K562 (cell line): ENCODE measurements around the gene NECTIN1. TPM values are rescaled to one million over a fixed set of nuclear protein-coding genes. Genes with fewer than 3 reads are reported as not detected.

Experiments used
- BCLAF1 ChIP-seq, 2 experiments: fragments of 450-650 bp in 1 of 2; IDR thresholded peaks; 2 replicates each; pipeline ENCODE4 v1.6.1; 2011 to 2017; ENCODE audit warnings: low read depth in 2 of 2, antibody characterized with exemption in 1 of 2, borderline replicate concordance in 1 of 2, low read length in 1 of 2, mild to moderate bottlenecking in 1 of 2, mixed read lengths in 1 of 2; ENCODE audit not compliant: control insufficient read depth in 1 of 2
- E2F4 ChIP-seq: sonication (generic); formaldehyde crosslinking; IDR thresholded peaks from 2 replicates; pipeline ENCODE4 v1.8.0; 2022; ENCODE audit warnings: mild to moderate bottlenecking, low read depth, missing genetic modification reagents
- MEF2A ChIP-seq: IDR thresholded peaks from 2 replicates; pipeline ENCODE4 v1.6.1; 2011; ENCODE audit warnings: low read depth, mild to moderate bottlenecking, low read length, moderate library complexity; ENCODE audit not compliant: control insufficient read depth
- RCOR1 ChIP-seq, 2 experiments: IDR thresholded peaks; 2 replicates each; pipeline ENCODE4 v1.6.1; 2012; ENCODE audit warnings: low read depth in 2 of 2, low read length in 2 of 2, borderline replicate concordance in 1 of 2, improper control_type of control experiment in 1 of 2
- SFPQ ChIP-seq: fragments of 200-400 bp; formaldehyde crosslinking; IDR thresholded peaks from 2 replicates; pipeline ENCODE4 v1.6.1; 2017; ENCODE audit warnings: mild to moderate bottlenecking, low read depth, low read length, moderate library complexity
- SREBF1 ChIP-seq: fragments of 150-350 bp; IDR thresholded peaks from 2 replicates; pipeline ENCODE4 v1.6.1; 2014; ENCODE audit warnings: antibody characterized with exemption, low read depth, low read length, borderline replicate concordance
- THRB ChIP-seq: fragments of 450-650 bp; formaldehyde crosslinking; conservative IDR thresholded peaks from 2 replicates; pipeline ENCODE4 v1.4.0; 2022; ENCODE audit warnings: mild to moderate bottlenecking, missing genetic modification characterization
- ZFP36 ChIP-seq: fragments of 150-350 bp; IDR thresholded peaks from 2 replicates; pipeline ENCODE4 v1.6.1; 2018; ENCODE audit warnings: low read length, low read depth; ENCODE audit not compliant: partially characterized antibody
- ZNF175 ChIP-seq: fragments of 200-800 bp; sonication (Bioruptor generic); IDR thresholded peaks from 2 replicates; pipeline ENCODE4 v1.6.1; 2016; ENCODE audit warnings: low read depth, mild to moderate bottlenecking, missing genetic modification characterization, missing compliant biosample characterization
- ZNF354B ChIP-seq: fragments of 250-450 bp; sonication (Bioruptor Pico); IDR thresholded peaks from 2 replicates; pipeline ENCODE4 v1.4.0; 2020
- polyA plus RNA-seq, 8 experiments: library from polyadenylated mRNA; depleted of rRNA in 4 of 8; stranded (reverse) in 5 of 8; unstranded in 3 of 8; fragments of >200 nt; fragmentation: Nextera tagmentation in 2 of 8; fragmentation: Illumina TruSeq in 1 of 8; extraction: Ambion mirVana in 2 of 8; extraction: Trizol in 1 of 8; gene quantifications; 2 replicates each; pipeline versions ENCODE4 v1.2.1 to v1.2.3, GENCODE V29; 2011 to 2014; ENCODE audit warnings: inconsistent platforms in 1 of 8, missing spikeins in 1 of 8
- total RNA-seq, 7 experiments: library from RNA; depleted of rRNA in 6 of 7; stranded (reverse); fragments of >200 nt in 6 of 7; fragmentation: Illumina TruSeq in 2 of 7; extraction: Trizol in 2 of 7; gene quantifications; 2 replicates each; pipeline versions ENCODE4 v1.2.1 to v1.2.3, GENCODE V29; 2011 to 2021; ENCODE audit warnings: low replicate concordance in 1 of 7

NECTIN1 gene
- total and polyA plus RNA-seq, 9 of the 15 experiments (the other 6 are each of a cell fraction or from before 2014, with no cell fraction given): 0.09 to 0.53 (median 0.23) TPM; not detected in 2

- TF ChIP-seq MEF2A: no peak
- TF ChIP-seq BCLAF1 (IDR thresholded peaks at IDR 0.05; ENCODE audit: borderline replicate concordance in 1 of 2, control insufficient read depth in 1 of 2, low read depth in 2 of 2, low read length in 1 of 2): no peak
- no peak for TF ChIP-seq RCOR1 (IDR thresholded peaks at IDR 0.05; ENCODE audit: borderline replicate concordance in 1 of 2, low read depth in 2 of 2, low read length in 2 of 2)
- TF ChIP-seq ZFP36: no peak
- TF ChIP-seq E2F4 (CRISPR knock-in tag): no peak
- TF ChIP-seq ZNF354B (CRISPR knock-in tag): no peak
- no peak for TF ChIP-seq SREBF1
- TF ChIP-seq SFPQ: no peak
- no peak for TF ChIP-seq THRB (CRISPR knock-in tag)
- no peak for TF ChIP-seq ZNF175 (CRISPR knock-in tag)
Observed at GRCh38 chr11:119752345-119752871, 23.4 kb upstream of the NECTIN1 start (continued).
